ENCODE data around the gene DAGLA.

DAGLA gene

DNA sequence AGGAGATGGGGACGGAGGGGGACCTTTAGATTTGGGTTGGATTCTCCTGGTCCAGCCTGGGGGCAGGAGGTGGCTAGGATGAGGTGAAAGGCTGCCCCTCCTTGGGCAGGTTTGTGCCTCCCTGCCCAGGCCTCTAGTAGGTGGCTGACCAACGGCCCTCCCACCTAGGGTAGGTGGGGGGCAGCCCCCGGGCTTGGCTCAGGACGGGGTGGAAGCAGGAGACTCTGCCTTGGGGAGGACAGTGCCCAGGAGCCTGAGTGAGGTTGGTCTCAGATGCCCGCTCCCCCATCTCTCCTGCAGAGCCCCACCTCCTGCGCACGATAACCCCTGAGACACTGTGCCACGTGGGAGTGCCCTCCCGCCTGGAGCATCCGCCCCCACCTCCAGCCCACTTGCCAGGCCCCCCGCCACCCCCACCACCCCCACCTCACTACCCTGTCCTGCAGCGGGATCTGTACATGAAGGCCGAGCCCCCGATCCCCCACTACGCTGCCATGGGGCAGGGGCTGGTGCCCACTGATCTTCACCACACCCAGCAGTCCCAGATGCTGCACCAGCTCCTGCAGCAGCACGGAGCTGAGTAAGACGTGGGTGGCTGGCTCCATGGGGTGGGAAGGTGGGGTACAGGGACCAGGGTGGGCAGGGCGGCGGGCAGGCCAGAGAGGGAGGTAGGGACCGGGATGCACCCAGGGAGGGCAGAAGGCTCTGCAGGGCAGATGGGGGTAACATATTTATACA is 89.9 kb downstream of the DAGLA start:
- no peak for DNase-seq

DNA sequence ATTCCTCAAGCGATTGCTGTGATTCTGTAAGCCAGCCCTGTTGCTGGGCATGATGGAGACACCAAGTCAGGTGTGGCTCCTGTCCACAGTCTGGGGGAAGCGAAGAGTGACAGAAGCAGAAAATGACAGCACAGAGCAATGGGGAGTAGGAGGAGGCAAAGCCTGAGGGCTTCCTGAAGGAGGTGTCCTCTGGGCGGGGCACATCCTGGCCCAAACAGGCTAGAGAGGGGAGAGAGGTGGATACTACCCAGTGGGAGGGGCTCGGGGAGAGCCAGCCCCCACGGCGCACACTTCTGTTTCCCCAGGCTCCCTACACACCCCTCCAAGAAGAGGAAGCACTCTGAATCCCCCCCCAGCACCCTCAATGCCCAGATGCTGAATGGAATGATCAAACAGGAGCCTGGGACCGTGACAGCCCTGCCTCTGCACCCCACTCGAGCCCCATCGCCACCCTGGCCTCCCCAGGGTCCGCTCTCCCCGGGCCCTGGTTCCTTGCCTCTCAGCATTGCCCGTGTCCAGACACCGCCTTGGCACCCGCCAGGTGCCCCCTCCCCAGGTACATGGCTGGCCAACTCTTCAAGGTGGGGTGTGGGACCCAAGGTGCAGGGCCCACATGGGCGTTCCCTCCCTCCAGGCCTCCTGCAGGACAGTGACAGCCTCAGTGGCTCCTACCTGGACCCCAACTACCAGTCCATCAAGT is 91.2 kb downstream of the DAGLA start:
- DNase-seq: no peak

DNA sequence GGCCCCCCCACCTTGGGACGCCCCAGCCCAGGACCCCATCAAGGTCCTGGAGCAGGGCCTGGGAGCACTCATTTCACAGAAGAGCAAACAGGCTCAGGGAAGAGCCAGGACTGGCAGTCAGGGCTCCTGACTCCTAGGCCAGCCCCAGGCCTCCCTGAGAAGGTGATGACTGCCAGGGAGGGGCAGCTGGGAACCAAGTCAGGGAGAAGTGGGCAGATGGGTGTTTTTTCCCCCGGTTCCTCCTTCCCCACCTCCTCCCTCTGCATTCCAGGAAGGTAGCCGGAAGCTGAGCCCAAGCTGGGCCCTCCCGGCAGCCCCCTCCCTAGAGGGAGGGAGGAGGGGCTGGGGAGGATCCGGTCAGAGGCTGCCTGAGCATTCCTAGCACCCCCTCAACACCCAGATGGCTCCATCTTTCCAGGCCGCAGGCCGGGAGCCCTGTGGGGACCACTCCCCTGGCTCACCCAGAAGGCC is 91.8 kb downstream of the DAGLA start:
- DNase-seq: no peak

DNA sequence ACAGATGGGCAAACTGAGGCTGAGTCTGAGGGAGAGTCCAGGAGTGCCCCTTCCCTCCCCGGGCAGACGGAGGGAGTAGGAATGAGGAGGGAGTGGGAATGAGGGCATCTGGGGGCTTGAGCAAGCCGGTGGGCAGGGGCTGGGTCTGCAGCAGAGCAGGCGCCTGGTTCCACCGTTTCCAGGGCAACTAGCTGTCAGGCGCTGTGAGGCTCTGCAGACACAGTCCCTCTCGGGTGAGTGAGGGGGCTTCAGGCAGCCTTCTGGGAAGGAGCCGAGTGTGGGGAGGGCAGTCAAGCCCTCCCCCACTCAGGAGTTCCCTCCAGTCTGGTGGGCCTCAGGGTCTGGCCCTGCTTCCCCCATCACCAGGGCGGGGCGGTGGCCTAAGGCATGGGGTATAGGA is 93.2 kb downstream of the DAGLA start:
- DNase-seq: no peak

DNA sequence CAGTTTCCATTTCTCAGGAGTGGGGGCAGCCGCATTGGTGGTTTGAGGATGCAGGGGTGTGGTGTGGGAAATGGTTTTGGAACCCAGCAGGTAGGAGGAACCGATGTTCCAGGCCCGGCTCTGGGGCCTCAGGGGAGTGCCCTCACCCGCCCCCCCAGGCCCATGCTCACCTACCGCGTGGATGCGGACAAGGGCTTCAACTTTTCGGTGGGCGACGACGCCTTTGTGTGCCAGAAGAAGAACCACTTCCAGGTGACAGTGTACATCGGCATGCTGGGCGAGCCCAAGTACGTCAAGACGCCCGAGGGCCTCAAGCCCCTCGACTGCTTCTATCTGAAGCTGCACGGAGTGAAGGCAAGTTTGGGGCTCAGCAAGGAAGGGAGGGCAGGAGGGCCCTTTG is 93.6 kb downstream of the DAGLA start:
- no peak for DNase-seq

DNA sequence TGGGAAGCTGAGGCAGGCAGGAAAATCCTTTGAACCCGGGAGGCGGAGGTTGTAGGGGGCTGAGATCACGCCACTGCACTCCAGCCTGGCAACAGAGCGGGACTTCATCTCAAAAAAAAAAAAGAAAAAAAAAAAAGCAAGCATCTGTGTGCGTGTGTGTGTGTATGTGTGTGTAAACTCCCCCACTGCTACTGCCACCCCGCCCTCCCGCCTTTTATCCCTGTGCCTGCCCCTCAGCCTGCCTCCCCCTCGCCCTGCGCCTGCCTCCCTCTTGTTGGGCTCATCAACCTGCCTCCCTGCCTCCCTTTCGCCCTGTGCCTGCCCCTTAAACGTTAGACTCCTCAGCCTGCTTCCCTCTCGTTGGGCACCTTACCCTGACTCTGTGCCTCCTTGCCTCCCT is 94.2 kb downstream of the DAGLA start:
- DNase-seq: no peak

DNA sequence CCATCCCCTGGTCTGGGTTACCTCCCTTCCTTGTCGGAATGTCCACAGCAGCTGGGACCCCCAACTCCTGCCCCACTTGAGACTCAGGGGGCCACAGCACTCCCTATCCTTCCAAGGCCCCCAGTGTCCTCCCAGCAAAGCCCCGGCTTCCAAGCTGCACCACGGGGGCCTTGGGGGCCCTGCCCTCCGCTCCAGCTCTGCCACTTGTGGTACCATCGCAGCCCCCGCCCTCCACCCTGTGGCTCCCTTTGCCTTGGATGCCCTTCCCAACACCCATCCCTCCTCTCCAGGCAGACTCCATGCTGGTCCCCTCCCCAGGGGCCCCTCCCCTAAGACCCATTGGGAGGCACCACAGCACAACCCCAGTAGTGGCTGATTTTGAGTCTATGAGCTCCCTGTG is 94.9 kb downstream of the DAGLA start:
- DNase-seq: no peak

DNA sequence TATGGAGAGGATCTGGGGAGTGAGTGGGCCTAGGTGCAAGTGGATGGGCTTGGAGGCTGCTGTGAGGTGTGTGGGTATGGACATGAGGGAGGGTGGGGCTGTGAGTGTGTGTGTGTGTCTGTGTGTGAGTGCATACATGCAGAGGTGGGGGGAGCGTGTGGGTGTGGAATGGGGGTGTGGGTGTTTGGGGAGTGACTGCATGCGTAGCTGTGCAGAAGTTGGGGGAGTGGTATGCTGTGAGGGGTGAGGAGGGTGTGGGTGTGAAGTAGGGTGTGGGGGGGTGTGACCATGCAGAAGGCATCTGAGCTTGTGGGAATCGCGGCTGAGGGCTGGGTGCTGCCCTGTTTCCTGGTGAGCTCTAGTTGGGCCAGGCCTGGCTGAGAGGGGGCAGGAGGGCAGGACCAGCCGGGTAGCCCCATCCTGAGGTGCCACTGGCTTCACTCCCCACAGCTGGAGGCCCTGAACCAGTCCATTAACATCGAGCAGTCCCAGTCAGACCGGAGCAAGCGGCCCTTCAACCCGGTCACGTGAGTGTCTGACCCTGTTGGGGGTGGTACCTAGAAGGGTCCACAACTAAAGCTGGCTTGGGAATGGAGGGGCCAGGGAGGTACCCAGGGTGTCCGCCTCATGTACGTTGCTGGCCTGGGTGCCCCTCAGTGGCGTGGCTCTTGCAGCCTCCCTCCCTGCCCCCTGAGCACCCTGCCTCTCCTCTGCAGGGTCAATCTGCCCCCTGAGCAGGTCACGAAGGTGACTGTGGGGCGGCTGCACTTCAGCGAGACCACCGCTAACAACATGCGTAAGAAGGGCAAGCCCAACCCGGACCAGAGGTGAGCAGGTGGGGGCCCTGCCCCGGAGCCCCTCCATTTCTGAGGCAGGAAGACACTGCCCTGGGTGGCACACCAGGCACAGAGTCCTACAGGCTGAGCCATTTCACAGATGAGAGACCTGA is 95.7 kb downstream of the DAGLA start:
- no peak for DNase-seq

DNA sequence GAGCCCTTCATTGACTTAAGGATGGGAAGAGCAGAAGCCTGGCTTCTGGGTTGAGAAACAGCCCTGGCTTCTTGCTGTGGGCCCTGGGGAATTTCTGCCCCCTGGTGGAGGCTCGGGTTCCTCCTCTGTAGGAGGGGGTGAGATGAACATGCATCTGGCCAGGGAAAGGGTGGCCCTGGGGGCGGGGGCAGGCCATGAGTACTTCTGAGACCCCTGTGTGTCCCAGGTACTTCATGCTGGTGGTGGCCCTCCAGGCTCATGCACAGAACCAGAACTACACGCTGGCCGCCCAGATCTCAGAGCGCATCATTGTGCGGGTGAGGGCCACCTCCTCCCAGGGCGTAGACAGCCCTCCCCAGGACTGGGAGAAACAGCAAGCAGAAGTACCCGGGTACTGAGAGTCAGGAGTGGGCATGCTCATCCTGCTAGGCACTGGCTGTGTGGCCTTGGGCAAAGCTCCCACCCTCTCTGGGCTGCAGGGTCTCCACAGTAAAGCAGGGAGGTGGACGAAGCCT is 96.4 kb downstream of the DAGLA start:
- DNase-seq: peak; percentile 37

DNA sequence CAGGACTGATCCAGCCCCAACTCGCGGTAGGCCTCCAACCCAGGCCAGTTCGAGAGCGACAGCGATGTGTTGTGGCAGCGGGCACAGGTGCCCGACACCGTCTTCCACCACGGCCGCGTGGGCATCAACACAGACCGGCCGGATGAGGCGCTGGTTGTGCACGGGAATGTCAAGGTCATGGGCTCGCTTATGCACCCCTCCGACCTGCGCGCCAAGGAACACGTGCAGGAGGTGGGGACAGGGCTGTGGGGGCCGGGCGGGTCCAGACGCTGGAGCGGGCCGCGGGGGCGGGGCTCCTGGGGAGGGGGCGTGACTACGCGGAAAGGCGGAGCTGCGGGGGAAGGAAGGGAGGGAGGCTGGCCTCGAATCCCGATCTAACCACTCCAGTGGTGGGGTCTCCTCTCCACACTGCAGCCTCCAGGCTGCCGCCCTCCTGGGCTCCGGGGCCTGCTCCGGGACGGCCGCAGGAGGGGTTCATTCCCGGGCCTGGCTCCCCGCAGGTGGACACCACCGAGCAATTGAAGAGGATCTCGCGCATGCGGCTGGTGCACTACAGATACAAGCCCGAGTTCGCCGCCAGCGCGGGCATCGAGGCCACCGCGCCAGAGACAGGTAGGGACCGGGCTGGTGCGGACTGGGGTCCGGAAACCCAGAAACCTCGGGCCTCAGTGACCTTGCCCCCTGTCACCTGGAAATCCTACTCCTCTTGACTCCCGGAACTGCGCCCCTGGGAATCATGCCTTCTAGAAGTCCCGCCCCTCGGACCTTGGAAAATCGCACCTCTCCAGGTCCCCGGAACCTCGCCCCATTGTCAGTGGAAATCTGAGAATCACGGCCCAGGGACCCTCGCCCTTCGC is 97.3 kb downstream of the DAGLA start:
- peak; percentile 68 for DNase-seq

DNA sequence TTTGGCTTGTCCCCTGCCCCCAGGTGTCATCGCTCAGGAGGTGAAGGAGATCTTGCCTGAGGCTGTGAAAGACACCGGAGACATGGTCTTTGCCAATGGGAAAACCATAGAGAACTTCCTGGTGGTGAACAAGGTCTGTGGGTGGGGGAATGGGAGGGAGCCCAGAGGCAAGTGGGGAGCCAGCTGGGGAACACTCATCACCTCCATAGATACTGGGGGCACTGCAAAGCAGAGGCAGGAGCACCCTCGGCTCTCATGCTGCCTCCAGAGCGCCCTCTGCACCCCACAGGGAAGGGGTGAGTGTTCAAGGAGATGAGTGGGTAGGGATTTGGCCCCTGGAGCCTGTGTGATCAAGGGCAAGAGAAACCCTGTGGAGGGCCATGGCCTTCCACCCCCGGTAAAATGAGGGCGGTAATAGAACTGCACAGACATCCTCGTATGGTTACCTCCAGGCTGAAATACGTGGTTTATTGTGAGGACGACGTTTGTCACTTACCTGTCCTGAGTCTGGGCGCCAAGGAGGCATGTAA is 98.2 kb downstream of the DAGLA start:
- no peak for DNase-seq

DNA sequence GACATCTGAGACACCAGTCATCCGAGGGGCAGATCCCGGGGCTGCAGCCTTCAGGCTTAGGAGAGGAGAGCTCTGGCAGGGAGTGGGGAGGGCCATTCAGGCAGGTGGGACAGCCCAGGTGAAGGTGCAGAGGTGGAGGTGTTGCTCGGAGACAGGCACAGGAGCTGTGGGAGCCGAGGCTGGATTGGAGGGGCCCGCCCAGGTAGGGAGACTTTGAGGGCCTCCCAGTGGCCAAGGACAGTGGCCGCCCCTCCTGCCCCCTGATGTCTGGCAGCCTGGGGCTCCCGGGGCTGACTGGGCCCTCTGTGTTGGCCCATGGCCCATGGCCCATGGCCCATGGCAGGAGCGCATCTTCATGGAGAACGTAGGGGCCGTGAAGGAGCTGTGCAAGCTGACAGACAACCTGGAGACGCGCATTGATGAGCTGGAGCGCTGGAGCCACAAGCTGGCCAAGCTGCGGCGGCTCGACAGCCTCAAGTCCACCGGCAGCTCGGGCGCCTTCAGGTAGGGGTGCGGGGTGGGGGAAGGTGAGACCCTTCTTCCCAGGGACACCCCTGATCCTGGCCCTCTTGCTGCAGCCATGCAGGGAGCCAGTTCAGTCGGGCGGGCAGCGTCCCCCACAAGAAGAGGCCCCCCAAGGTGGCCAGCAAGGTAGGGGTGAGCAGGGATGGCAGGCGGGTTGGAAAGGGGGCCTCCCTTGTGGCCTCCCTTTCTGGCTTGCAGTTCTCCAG is 98.9 kb downstream of the DAGLA start:
- no peak for DNase-seq

DNA sequence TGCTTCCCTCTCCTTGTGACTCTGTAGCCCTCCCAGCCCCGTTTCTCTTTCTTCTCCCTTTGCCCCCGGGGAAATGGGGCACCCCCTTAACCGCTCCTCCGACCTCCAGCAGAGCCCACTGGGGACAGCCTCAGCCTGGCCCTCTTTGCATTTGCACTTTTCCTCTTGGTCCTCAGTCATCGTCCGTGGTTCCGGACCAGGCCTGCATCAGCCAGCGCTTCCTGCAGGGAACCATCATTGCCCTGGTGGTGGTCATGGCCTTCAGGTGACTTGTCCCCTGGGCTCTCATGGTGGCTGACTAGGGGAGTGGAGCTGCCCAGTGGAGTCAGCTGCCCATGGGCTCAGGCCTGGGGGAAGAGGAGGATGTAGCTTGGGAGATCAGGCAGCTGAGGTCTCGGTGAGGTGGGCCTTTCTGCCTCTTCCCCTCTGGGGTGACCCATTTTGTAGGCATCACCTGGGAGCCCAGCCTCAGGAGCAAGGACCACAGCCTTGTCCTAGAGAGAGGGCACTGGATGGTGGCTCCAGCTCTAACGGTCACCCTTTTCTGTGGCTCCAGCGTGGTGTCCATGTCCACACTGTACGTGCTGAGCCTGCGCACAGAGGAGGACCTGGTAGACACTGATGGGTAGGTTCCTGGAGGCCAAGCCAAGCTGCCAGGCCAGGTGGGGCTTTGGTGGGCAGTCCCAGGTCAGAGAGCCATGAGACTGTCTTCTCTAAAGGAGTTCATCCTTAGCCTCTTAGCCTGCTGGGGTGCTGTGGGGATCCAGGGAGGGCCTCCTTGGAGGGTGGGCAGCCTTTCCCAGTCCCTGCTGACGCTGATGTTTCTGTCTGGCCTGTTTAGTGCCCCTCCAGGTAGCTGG is 99.7 kb downstream of the DAGLA start:
- no peak for DNase-seq

DNA sequence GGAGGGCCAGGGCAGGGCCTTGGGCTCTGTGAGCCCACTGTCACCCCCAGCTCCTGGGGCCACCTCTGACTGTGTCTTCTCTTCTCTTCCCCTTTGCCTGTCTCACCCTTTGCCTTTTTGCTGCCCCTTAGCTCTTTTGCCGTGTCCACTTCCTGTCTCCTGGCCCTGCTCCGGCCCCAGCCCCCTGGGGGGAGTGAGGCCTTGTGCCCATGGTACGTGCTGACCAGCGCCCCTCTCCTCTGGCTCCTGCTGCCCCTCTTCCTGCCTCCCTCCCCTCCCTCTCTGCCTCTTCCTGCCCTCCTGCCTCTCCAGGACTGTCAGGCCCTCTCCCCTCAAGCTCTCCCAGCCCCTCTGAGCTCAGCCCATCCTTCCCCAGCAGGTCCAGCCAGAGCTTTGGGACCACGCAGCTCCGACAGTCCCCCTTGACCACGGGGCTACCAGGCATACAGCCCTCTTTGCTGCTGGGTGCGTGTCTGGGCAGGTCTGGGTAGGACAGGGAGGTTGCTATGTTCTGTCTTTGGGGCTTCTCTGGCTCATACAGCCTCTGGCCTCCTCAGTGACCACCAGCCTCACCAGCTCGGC is 100.5 kb downstream of the DAGLA start:
- DNase-seq: no peak

DNA sequence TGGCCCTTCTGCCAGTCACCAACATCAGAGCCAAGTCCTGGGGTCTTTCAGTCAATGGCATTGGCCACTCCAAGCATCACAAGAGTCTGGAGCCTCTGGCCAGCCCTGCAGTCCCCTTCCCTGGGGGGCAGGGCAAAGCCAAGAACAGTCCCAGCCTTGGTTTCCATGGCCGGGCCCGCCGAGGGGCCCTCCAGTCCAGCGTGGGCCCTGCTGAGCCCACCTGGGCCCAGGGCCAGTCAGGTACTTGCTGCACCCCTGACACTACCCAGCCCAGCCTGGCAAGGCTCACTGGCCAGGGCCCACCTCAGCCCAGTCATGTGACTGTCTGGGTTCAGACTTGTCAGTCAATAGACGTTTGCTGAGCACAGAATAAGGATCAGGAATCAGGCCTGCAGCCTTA is 101.4 kb downstream of the DAGLA start:
- DNase-seq: no peak

DNA sequence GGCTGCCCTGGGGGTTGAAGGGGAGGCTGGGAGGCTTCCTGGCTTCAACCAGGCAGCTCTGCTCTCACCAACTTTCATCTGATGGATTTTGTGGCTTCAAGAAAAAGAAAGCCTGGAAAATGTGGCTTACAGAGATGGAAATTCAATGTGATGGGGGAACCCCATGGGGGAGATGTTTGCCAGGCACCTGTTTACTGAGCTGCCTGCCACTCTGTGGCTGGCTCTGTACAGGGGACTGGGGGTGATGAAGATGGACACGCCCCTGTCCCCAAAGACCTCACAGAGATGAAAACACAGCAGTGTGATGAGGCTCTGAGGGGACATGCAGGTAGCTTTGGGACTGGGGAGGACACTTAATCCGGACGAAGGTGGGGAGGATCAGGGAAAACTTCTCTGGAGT is 102.1 kb downstream of the DAGLA start:
- no peak for DNase-seq

DNA sequence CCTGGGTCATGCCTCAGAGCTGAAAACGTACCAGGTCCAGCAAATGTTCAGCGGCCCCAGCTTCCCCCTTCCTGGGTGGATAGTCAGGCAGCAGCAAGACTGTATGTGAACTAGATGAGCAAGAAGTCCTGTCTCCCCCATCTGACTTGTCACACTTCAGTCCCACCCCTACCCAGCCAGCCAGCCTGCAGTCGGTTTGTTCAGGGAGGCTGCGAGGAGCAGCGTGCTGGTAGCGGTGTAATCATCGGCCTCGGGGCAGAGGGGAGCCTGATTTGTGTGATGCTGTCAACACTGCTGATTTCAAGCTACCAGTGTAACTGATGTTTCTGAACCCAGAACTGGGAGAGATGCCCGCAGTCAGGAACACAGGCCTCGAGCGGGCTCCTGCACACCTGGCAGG is 102.7 kb downstream of the DAGLA start:
- no peak for DNase-seq

DNA sequence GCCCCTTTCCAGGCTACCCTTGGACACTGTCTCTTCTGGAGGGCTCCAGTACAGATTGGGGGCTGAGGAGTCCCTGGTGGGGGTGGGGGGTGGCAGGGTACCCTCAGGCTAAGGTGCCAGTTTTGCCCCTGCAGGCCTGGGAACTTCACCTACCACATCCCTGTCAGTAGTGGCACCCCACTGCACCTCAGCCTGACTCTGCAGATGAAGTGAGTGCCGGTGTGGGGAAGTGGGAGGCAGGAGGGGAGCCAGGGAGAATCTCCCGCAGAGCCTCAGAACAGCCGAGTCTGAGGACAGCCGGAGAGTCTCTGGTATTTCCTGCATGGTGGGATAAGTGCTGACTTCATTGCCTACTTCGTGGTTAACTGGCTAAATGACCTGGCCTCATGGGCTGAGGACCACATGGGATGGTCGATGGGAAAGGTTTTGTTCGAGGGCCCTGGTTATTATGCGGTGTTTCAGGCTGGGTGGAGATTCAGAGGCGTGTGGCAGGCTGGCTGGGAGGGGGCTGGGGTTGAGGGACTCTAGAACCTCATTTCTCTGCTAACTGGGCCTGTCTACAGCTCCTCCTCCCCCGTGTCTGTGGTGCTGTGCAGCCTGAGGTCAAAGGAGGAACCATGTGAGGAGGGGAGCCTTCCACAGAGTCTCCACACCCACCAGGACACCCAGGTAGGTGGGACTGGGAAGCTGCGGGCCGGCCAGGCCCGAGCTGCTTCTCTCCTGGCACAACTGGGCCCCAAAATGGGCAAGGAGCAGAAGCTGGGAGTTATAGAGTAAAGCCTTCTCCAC is 103.7 kb downstream of the DAGLA start:
- no peak for DNase-seq

DNA sequence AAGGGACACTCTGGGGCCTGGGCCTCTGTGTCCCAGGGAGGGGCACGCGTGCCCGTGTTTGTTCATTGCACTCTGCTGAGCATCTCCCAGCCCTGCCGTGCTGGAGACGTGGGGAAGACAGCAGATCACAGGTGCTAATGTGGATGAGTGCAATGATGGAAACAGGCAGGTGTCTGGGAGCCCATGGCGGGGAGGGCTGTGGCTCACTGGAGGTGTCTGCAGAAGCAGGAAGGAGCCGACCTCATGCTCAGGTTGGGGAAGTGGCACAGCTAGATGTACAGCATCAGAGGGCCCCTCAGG is 104.3 kb downstream of the DAGLA start:
- DNase-seq: no peak
